Keratinocyte (primary cell): ENCODE measurements around the gene NOB1. TPM values are rescaled to one million over a fixed set of nuclear protein-coding genes. Genes with fewer than 3 reads are reported as not detected.

Experiments
- DNase-seq: peaks from one replicate; pipeline ENCODE4 v3.0.0-alpha.2; 2011; ENCODE audit warnings: low read depth, missing footprints, low spot score
- FAIRE-seq: peaks from 2 replicates; lab custom pipeline; 2011; peaks lifted over from hg19 to GRCh38; lab: Jason Lieb, UNC
- H2AFZ ChIP-seq: 2 replicates; pipeline ENCODE4 v1.6.0; 2012; ENCODE audit warnings: low read length, control low read depth, inconsistent platforms; ENCODE audit not compliant: control insufficient read depth
- H3K27ac ChIP-seq: 2 replicates; pipeline ENCODE4 v1.5.1; 2011; ENCODE audit warnings: low read length; ENCODE audit not compliant: control insufficient read depth, insufficient read depth
- H3K27me3 ChIP-seq: 3 replicates; pipeline ENCODE4 v1.6.0; 2011; ENCODE audit warnings: low read length; ENCODE audit not compliant: control insufficient read depth, insufficient read depth; ENCODE audit errors: extremely low read depth
- H3K36me3 ChIP-seq, 2 experiments: 2 replicates in 1 of 2; 3 replicates in 1 of 2; pipeline ENCODE4 v1.5.1; 2011; ENCODE audit warnings: low read length in 2 of 2, mild to moderate bottlenecking in 1 of 2; ENCODE audit not compliant: control insufficient read depth in 2 of 2, insufficient read depth in 2 of 2; ENCODE audit errors: extremely low read depth in 1 of 2
- H3K4me1 ChIP-seq: 3 replicates; pipeline ENCODE4 v1.5.1; 2011; ENCODE audit warnings: low read length; ENCODE audit not compliant: control insufficient read depth, insufficient read depth; ENCODE audit errors: extremely low read depth
- H3K4me2 ChIP-seq: 3 replicates; pipeline ENCODE4 v1.6.0; 2011; ENCODE audit warnings: low read depth, low read length; ENCODE audit not compliant: control insufficient read depth, insufficient read depth; ENCODE audit errors: extremely low read depth
- H3K4me3 ChIP-seq, 3 experiments: fragments of 200-600 bp in 1 of 3; sonication (generic) in 1 of 3; 2 replicates in 2 of 3; 3 replicates in 1 of 3; pipeline ENCODE4 v1.5.1; 2011 to 2016; ENCODE audit warnings: low read length in 3 of 3, mild to moderate bottlenecking in 3 of 3, control low read depth in 2 of 3, inconsistent platforms in 1 of 3, low read depth in 1 of 3, mixed read lengths in 1 of 3, mixed run types in 1 of 3, moderate library complexity in 1 of 3; ENCODE audit not compliant: control insufficient read depth in 2 of 3, insufficient read depth in 2 of 3; ENCODE audit errors: extremely low read depth in 1 of 3
- H3K79me2 ChIP-seq: 2 replicates; pipeline ENCODE4 v1.6.0; 2012; ENCODE audit warnings: low read length; ENCODE audit not compliant: control insufficient read depth, insufficient read depth
- H3K9ac ChIP-seq: 3 replicates; pipeline ENCODE4 v1.6.0; 2011; ENCODE audit warnings: low read length; ENCODE audit not compliant: control insufficient read depth, insufficient read depth; ENCODE audit errors: extremely low read depth
- H3K9me1 ChIP-seq: 3 replicates; pipeline ENCODE4 v1.6.0; 2011; ENCODE audit warnings: low read length; ENCODE audit not compliant: control insufficient read depth, insufficient read depth; ENCODE audit errors: extremely low read depth
- H3K9me3 ChIP-seq: 2 replicates; pipeline ENCODE4 v1.5.1; 2012; ENCODE audit warnings: low read depth, low read length; ENCODE audit not compliant: control insufficient read depth
- H4K20me1 ChIP-seq: 3 replicates; pipeline ENCODE4 v1.6.0; 2011; ENCODE audit warnings: low read length; ENCODE audit not compliant: control insufficient read depth, insufficient read depth; ENCODE audit errors: extremely low read depth
- CTCF ChIP-seq, 3 experiments: IDR thresholded peaks in 1 of 3; conservative IDR thresholded peaks in 1 of 3; optimal IDR thresholded peaks in 1 of 3; 2 replicates in 2 of 3; 3 replicates in 1 of 3; pipeline versions ENCODE3 to v1.5.1; 2011; ENCODE audit warnings: low read length in 3 of 3, mild to moderate bottlenecking in 3 of 3, moderate library complexity in 2 of 3, control low read depth in 1 of 3, inconsistent platforms in 1 of 3; ENCODE audit not compliant: insufficient read depth in 2 of 3; ENCODE audit errors: extremely low read depth in 1 of 3
- EZH2 ChIP-seq: IDR thresholded peaks from one replicate; pipeline ENCODE4 v1.6.1; 2012; ENCODE audit warnings: inconsistent platforms, mild to moderate bottlenecking, low read length, moderate library complexity
- dilution Hi-C: fragments of 300-500 bp; cut with MboI; formaldehyde crosslinking; loops from one replicate; pipeline ENCODE4 v1.7.0; 2020; ENCODE audit warnings: low sequenced_read_pairs; ENCODE audit not compliant: extremely low pct_ligation_motif_present
- polyA minus RNA-seq, 3 experiments: library from RNA; depleted of rRNA, polyadenylated mRNA; stranded (reverse); fragments of >200 nt; gene quantifications; 1 replicate in 1 of 3; 2 replicates in 1 of 3; 3 replicates in 1 of 3; pipeline ENCODE4 v1.2.3, GENCODE V29; 2011
- polyA plus RNA-seq, 5 experiments: library from polyadenylated mRNA; depleted of rRNA in 3 of 5; stranded (reverse) in 3 of 5; stranded (forward) in 1 of 5; unstranded in 1 of 5; fragments of >200 nt; gene quantifications; 1 replicate in 1 of 5; 2 replicates in 3 of 5; 3 replicates in 1 of 5; pipeline versions ENCODE4 v1.2.1 to v1.2.3, GENCODE V29; 2011 to 2012; ENCODE audit warnings: missing spikeins in 2 of 5, low read depth in 1 of 5, low replicate concordance in 1 of 5

Gene NOB1
- 63.0 to 87.4 TPM (median 65.5 TPM) in 3 replicates for polyA plus RNA-seq
- polyA plus RNA-seq (2011; ENCODE audit: low read depth), result 55.4 TPM
- polyA plus RNA-seq (2011; cell fraction: cytosol; rRNA removed), result 57.7 and 75.2 TPM in 2 replicates
- polyA plus RNA-seq (2011; cell fraction: nucleus; rRNA removed), result 51.9 and 53.3 TPM in 2 replicates
- polyA plus RNA-seq (2012; ENCODE audit: low replicate concordance), result 55.1 and 72.7 TPM in 2 replicates
- 58.0 to 71.4 TPM (median 68.2 TPM) in 3 replicates for polyA minus RNA-seq
- polyA minus RNA-seq (2011; cell fraction: cytosol; rRNA and poly(A)+ RNA removed), result 84.6 TPM
- polyA minus RNA-seq (2011; cell fraction: nucleus; rRNA and poly(A)+ RNA removed), result 24.4 and 30.9 TPM in 2 replicates

- H4K20me1 ChIP-seq, result no peaks in the 10 kb centered on the region
- no peak for FAIRE-seq
- peak within 1 kb of the TSS; percentile 97 for H3K9ac ChIP-seq
- TF ChIP-seq CTCF (optimal IDR thresholded peaks at IDR 0.05 in 1 of 3, IDR thresholded peaks at IDR 0.05 in 1 of 3, conservative IDR thresholded peaks at IDR 0.05 in 1 of 3; ENCODE audit: extremely low read depth in 1 of 3, insufficient read depth in 2 of 3, low read length in 3 of 3) (peak; percentile 92 to 100 (median 98)), EZH2 (no peak)
- peaks cover 4% of the 10 kb centered on the region for H3K4me1 ChIP-seq
- H3K36me3 ChIP-seq, result peaks cover 8 to 15% of the 10 kb centered on the region in 2 experiments
- dilution Hi-C loops, result no loop called here
- peak within 1 kb of the TSS; percentile 95 for H3K27ac ChIP-seq
- peaks cover 44% of the 10 kb centered on the region for H3K79me2 ChIP-seq
- H3K27me3 ChIP-seq, result no peaks in the 10 kb centered on the region
- peak within 1 kb of the TSS; percentile 74 to 100 (median 99) for H3K4me3 ChIP-seq
- DNase-seq, result peak; percentile 96
- H3K9me3 ChIP-seq, result no peaks in the 10 kb centered on the region
- peak within 1 kb of the TSS; percentile 70 for H3K4me2 ChIP-seq
- no peaks in the 10 kb centered on the region for H3K9me1 ChIP-seq
- peak within 1 kb of the TSS; percentile 96 for H2AFZ ChIP-seq
Measured at GRCh38 chr16:69754469-69755310, at the start of gene NOB1. TSS of gene NOB1 (minus strand) at chr16:69754926. CDS start at chr16:69754910, 16 bp downstream.

GRCh38 chr16:69804297-69804696 is 49.6 kb upstream of the NOB1 start:
- Histone ChIP-seq H3K4me1 (no peaks in the 10 kb centered on the region), H3K27ac (no peak overlapping the region), H3K79me2 (no peaks in the 10 kb centered on the region), H3K27me3 (no peaks in the 10 kb centered on the region), H3K36me3 (peaks cover 3 to 4% of the 10 kb centered on the region in 2 experiments), H2AFZ (no peak overlapping the region), H3K4me2 (no peak overlapping the region), H3K9ac (no peak overlapping the region), H3K9me3 (no peaks in the 10 kb centered on the region), H3K9me1 (no peaks in the 10 kb centered on the region), H3K4me3 (no peak overlapping the region), H4K20me1 (no peaks in the 10 kb centered on the region)
- DNase-seq (no peak), FAIRE-seq (no peak)
- TF ChIP-seq EZH2 (no peak), CTCF (optimal IDR thresholded peaks at IDR 0.05 in 1 of 3, IDR thresholded peaks at IDR 0.05 in 1 of 3, conservative IDR thresholded peaks at IDR 0.05 in 1 of 3; ENCODE audit: extremely low read depth in 1 of 3, insufficient read depth in 2 of 3, low read length in 3 of 3) (no peak)
- dilution Hi-C loops, result no loop called here
